HG03565 (cell line): Measurements from ENCODE around the gene METTL5.
"Not testable (repeated sequence)": the region's sequence is repeated elsewhere in the genome, so short reads cannot be mapped to it uniquely, and the experiment has no call there.

Experiments
- ATAC-seq: cut with Tn5 transposase; IDR thresholded peaks from one replicate; pipeline ENCODE4 v1.9.1; 2021; ENCODE audit warnings: mild to moderate bottlenecking, moderate library complexity; ENCODE audit not compliant: unreplicated experiment

Gene METTL5

GRCh38 chr2:169824373-169825333, at the start of gene METTL5:
TSS of gene METTL5 (minus strand) at chr2:169824905. CDS start at chr2:169824597, 308 bp downstream.
- ATAC-seq: peak; percentile 62

DNA sequence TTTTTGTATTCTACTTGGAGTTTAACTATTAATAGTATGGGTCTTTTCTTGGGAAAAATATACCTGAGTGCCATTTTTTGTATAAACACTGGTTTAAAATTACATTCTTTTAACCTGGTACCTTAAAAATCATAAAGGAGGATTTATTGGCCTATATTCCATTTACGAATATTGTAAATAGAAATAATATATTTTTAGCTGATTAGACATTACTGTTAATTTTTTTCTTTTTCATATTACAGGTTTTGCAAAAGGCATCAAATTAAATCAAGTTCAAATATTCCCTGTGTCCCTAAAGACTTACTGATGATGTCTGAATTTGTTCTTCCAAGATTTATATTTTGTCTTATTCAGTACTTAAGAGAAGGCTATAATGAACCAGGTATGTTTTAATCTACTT, 47.3 kb upstream of the METTL5 start:
- no peak for ATAC-seq

- not testable (repeated sequence) for ATAC-seq
Measured at GRCh38 chr2:169871369-169871768, 46.7 kb upstream of the METTL5 start.

- no peak for ATAC-seq
Measured at GRCh38 chr2:169868951-169869350, 44.2 kb upstream of the METTL5 start.

- no peak for ATAC-seq
Measured at GRCh38 chr2:169867579-169867978, 42.9 kb upstream of the METTL5 start.

DNA sequence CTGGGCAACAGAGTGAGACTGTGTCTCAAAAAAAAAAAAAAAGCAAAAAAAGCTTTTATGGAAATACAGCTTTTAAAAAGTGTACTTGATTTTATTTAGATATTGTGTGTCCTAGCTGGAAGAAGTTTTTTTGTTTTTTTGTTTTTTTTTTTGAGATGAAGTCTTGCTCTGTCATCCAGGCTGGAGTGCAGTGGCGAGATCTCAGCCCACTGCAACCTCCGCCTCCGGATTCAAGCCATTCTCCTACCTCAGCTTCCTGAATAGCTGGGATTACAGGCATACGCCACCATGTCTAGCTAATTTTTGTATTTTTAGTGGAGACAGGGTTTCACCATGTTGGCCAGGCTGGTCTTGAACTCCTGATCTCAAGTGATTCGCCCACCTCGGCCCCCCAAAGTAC, 41.5 kb upstream of the METTL5 start:
- ATAC-seq: not testable (repeated sequence)

- ATAC-seq: no peak
Measured at GRCh38 chr2:169865492-169865891, 40.8 kb upstream of the METTL5 start.

- ATAC-seq: no peak
Measured at GRCh38 chr2:169862816-169863215, 38.1 kb upstream of the METTL5 start.

GRCh38 chr2:169860149-169860548, 35.4 kb upstream of the METTL5 start:
- no peak for ATAC-seq

GRCh38 chr2:169859423-169859822, 34.7 kb upstream of the METTL5 start:
- ATAC-seq: no peak

DNA sequence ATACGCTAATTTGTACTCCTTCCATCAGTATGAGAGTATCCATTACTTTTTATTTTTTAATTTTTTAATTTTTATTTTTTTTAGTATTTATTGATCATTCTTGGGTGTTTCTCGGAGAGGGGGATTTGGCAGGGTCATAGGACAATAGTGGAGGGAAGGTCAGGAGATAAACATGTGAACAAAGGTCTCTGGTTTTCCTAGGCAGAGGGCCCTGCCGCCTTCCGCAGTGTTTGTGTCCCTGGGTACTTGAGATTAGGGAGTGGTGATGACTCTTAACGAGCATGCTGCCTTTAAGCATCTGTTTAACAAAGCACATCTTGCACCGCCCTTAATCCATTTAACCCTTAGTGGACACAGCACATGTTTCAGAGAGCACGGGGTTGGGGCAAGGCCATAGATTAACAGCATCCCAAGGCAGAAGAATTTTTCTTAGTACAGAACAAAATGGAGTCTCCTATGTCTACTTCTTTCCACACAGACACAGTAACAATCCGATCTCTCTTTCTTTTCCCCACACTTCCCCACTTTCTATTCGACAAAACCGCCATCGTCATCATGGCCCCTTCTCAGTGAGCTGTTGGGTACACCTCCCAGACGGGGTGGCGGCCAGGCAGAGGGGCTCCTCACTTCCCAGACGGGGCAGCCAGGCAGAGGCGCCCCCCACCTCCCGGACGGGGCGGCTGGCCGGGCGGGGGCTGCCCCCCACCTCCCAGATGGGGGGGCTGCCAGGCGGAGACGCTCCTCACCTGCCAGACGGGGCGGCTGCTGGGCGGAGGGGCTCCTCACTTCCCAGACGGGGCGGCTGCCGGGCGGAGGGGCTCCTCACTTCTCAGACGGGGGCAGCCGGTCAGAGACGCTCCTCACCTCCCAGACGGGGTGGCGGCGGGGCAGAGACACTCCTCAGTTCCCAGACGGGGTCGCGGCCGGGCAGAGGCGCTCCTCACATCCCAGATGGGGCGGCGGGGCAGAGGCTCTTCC, 30.9 kb upstream of the METTL5 start:
- not testable (repeated sequence) for ATAC-seq

DNA sequence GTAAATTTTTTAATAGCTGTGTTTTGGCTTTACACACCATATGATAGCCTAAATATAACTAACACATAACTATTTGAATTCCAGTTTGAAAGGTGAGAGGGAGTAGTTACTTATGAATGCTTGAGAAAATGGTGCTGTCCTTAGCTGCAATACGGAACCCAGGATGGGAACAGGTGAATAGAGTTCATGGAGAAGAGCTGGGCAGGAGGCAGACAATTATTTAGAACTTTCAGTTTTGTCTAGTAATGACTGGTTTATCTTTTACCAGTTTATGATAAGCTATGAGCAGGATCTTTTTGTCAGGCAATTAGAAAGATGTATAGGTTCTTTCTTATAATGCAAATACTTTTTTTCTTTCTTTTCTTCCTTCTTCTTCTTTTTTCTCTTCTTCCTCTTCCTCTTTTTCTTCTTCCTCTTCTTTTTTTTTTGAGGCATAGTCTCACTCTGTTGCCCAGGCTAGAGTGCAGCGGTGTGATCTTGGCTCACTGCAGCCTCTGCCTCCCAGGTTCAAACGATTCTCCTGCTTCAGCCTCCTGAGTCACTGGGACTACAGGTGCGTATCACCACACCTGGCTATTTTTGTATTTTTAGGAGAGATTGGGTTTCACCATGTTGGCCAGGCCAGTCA, 28.4 kb upstream of the METTL5 start:
- ATAC-seq: no peak

DNA sequence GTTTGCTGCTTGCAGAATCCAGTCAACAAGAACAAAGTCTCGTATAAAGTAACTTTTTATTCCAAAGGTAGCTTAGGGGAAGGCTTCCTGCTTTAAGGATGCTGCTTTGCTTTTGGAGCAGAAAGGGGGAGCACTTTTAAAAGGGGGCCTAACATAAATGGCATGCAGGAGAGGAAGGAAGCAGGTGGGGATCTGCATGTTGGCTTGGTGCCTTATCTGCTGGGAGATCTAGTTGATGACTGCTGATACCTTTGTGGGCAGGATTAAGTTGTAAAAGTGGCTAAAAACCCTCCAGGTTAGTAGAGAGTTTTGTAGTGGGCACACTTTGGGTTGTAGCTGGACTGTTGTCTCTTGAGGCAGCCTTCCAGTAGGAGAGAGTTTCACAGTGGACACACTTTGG, 25.0 kb upstream of the METTL5 start:
- no peak for ATAC-seq

GRCh38 chr2:169848959-169849693, 24.4 kb upstream of the METTL5 start:
- not testable (repeated sequence) for ATAC-seq

- no peak for ATAC-seq
Measured at GRCh38 chr2:169845016-169845415, 20.3 kb upstream of the METTL5 start.

DNA sequence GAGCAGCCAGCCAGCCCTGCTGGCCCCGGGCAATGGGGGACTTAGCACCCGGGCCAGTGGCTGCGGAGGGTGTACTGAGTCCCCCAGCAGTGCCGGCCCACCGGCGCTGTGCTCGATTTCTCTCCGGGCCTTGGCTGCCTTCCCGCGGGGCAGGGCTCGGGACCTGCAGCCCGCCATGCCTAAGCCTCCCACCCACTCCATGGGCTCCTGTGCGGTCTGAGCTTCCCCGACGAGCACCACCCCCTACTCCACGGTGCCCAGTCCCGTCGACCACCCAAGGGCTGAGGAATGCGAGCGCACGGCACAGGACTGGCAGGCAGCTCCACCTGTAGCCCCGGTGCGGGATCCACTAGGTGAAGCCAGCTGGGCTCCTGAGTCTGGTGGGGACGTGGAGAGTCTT, 16.9 kb upstream of the METTL5 start:
- ATAC-seq: not testable (repeated sequence)

GRCh38 chr2:169840747-169841142, 16.0 kb upstream of the METTL5 start:
- ATAC-seq: no peak

DNA sequence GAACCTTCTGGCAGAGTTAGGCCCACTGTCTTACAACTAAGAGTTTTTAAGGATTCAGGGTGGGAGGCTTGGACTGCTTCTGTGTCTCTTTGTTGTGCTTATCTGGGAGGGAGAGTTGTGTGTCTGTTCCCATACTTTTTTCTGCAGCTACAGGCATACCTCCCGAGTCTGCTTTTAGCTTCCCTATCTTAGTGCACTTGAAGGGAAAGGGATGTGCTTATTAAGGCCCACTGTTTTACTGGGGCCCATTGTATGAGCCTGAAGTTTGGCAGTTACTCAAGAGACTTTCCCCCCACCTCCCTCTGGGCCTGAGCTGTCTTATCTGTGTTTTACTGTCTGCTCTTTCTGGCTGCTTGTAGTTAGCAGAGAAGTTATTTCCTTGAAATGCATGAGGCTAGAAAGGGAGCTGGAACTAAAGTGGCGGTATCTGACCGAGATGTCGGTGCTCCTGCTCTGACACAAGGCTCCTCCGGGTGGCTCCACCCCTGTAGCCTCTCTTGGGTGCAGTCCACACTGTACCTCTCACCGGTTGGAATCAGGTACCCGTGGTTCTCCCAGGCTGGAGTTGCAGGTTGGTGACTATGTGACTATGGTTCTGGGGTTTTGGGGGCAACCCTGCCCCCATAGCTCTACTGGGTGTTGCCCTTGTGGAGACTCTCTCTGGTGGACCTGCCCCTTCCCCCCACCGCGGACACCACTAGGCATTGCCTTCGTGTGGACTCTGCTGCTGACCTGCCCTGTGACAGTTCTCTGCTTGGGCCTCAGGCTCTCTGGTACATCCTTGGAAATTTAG, 15.4 kb upstream of the METTL5 start:
- ATAC-seq: no peak

DNA sequence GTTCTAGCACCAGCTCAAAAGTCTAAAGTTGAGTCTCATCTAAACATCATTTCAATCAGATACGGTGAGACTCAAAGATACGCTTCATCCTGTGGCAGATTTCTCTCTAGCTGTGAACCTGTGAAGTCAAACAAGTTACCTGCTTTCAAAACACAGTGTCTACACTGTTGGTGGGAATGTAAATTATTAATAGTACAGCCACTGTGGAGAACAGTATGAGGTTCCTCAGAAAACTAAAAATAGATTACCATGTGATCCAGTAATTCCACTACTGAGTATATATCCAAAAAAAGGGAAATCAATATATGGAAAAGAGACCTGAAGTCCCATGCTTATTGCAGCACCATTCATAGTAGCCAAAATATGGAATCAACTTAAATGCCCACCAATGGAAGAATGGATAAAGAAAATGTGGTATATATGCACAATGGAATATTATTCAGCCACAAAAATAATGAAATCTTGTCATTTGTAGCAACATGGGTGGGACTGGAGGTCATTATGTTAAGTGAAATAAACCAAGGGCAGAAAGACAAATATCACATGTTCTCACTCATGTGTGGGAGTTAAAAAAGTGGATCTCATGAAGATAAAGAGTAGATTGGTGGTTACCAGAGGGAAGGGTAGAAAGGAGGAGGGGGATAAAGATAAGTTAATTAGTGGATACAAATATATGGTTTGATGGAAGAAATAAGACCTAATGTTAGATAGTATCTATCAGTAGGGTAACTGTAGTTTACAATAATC, 14.2 kb upstream of the METTL5 start:
- ATAC-seq: no peak
